Left ventricle myocardium superior (tissue), 1 donor: ENCODE data around the gene GYS1. TPM values are rescaled to one million over a fixed set of nuclear protein-coding genes. Genes with fewer than 3 reads are reported as not detected.
"Not testable (repeated sequence)": the region's sequence is repeated elsewhere in the genome, so short reads cannot be mapped to it uniquely, and the experiment has no call there.

Source experiments
- ATAC-seq: fragments of 200-7000 bp; cut with Tn5 transposase; one replicate; pipeline ENCODE4 v1.9.1; 2020; ENCODE audit warnings: mild to moderate bottlenecking, moderate library complexity
- DNase-seq: peaks from one replicate; pipeline ENCODE4 v3.0.0-alpha.2; 2020
- intact Hi-C: fragments of 100-400 bp; cut with micrococcal nuclease; formaldehyde crosslinking; loops from one replicate; pipeline ENCODE4 v1.11.0; 2022
- long read RNA-seq: library from polyadenylated mRNA; unstranded; transcript quantifications from one replicate; pipeline ENCODE4 v2.0.0, GENCODE V29; 2021
- total RNA-seq: library from RNA; stranded (reverse); fragmentation: NEBNext Ultra II Directional; extraction: Animal tissue kit (Norgen Biotek cat#: 25700); gene quantifications from one replicate; pipeline ENCODE4 v1.2.1, GENCODE V29; 2021
- donor health status: DM: no; HTN: yes; CAD: no; lungs with severe emphysema.

The GYS1 gene
- 103 TPM for total RNA-seq
- long read RNA-seq, partial matches to known transcripts = 18 of 20 reads
- long read RNA-seq, other reads (novel, unspliced or antisense) = 1 of 20 reads

GRCh38 chr19:48993175-48994034, at the start of gene GYS1, which contains the start of gene RUVBL2:
Gene GYS1 (minus strand): TSS chr19:48993309. CDS start chr19:48993112, 197 bp downstream.
Gene RUVBL2 (plus strand): TSS chr19:48993887. CDS start chr19:48993912, 25 bp downstream.
- peak; percentile 100 for DNase-seq
- peak; percentile 90 for ATAC-seq
- intact Hi-C loops = no loop called here

GRCh38 chr19:49042666-49043065, 49.6 kb upstream of the GYS1 start:
- DNase-seq, intact Hi-C loops, ATAC-seq: not testable (repeated sequence)

DNA sequence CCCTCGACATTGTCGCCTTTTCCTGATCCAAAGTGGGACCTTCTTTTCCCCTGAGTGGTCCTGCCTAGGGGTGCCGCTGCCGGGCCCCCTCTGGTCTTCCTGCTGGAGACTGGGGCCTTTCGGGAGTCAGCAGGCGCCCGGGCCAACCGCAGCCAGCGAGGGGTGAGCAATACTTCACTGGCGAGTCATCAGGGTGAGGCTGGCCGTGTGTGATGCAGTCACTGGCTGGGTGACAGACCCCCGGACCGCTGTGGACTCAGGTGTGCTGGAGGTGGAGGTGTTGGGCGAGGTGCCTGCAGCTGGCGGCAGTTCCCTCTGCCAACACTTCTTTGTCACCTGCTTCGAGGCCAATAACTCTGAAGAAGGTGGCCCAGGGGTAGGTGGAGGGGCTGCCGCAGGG, 49.1 kb upstream of the GYS1 start:
- intact Hi-C loops = no loop called here
- no peak for ATAC-seq

GRCh38 chr19:49039736-49040135, 46.6 kb upstream of the GYS1 start:
- intact Hi-C loops, ATAC-seq, DNase-seq: not testable (repeated sequence)

More for the DNA sequence above, 49.1 kb upstream of the GYS1 start:
- no peak for DNase-seq

- intact Hi-C loops, DNase-seq, ATAC-seq: not testable (repeated sequence)
These were observed 45.6 kb upstream of the GYS1 start for GRCh38 chr19:49038557-49039276.

GRCh38 chr19:49038111-49038510, 45.0 kb upstream of the GYS1 start:
- intact Hi-C loops, DNase-seq, ATAC-seq: not testable (repeated sequence)

DNA sequence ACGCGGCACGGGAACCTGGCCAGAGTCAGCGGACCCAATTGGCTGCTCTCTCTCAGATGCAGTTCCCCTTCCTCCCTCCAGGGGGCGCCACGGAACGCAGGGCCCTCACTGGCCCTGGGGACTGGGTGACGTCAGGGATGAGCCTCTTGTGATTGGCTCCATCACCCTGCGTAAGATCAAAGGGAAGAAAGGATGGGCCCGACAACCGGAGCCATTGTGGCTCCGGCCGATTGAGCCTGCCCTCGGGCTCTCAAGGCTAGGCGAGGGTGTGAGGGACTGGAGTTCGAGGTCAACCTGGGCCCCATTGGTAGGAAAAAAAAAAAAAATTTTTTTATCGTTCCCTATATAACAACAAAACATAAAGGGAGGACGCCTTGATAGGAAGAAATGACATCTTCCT, 43.7 kb upstream of the GYS1 start, which contains the start of gene CGB1:
Gene CGB1, minus strand, starts transcription at position 81 of the 400 bp plus-strand sequence. CDS start 184 bp downstream, outside the sequence.
- ATAC-seq, intact Hi-C loops, DNase-seq: not testable (repeated sequence)

GRCh38 chr19:49031642-49032301, 38.7 kb upstream of the GYS1 start, which contains the start of gene CGB2:
Gene CGB2 (plus strand): TSS chr19:49031890. CDS start chr19:49032096, 206 bp downstream.
- ATAC-seq, DNase-seq, intact Hi-C loops: not testable (repeated sequence)

- DNase-seq, intact Hi-C loops, ATAC-seq: not testable (repeated sequence)
These were observed 37.2 kb upstream of the GYS1 start for GRCh38 chr19:49030323-49030722.

DNA sequence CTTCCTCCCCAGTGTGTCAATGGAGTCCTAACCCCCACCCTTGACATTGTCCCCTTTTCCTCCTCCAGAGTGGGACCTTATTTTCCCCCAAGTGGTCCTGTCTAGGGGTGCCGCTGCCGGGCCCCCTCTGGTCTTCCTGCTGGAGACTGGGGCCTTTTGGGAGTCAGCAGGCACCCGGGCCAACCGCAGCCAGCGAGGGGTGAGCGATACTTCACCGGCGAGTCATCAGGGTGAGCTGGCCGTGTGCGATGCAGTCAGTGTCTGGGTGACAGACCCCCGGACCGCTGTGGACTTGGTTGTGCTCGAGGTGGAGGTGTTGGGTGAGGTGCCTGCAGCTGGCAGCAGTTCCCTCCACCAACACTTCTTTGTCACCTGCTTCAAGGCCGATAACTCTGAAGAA, 36.6 kb upstream of the GYS1 start:
- DNase-seq, ATAC-seq, intact Hi-C loops: not testable (repeated sequence)

- ATAC-seq, DNase-seq, intact Hi-C loops: not testable (repeated sequence)
These were observed 35.6 kb upstream of the GYS1 start for GRCh38 chr19:49028686-49029085.

DNA sequence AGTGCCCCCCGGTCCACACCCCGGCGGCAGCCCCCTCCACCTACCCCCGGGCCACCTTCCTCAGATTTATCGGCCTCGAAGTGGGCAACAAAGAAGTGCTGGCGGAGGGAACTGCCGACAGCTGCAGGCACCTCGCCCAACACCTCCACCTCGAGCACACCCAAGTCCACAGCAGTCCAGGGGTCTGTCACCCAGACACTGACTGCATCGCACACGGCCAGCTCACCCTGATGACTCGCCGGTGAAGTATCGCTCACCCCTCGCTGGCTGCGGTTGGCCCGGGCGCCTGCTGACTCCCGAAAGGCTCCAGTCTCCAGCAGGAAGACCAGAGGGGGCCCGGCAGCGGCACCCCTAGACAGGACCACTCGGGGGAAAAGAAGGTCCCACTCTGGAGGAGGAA, 32.5 kb upstream of the GYS1 start:
- ATAC-seq, intact Hi-C loops, DNase-seq: not testable (repeated sequence)

DNA sequence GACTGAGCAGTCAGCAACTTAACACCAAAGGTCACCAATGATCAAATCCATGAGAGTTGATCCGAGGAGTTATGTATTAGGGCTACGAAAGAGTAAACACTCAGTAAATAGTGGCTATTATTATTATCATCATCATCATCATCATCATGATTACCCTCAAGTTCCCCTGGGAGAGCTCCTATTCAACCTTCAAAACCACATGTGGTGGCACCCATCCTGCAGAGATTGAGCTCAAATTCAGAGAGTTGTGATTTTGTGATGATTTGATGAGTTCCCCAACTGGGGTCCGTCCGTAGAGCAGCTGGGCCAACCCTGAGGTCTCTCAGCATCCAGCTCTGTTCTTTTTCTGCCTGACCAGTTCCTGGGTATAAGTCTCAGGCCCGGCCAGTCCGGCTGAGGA, 32.0 kb upstream of the GYS1 start:
- ATAC-seq, DNase-seq, intact Hi-C loops: not testable (repeated sequence)

DNA sequence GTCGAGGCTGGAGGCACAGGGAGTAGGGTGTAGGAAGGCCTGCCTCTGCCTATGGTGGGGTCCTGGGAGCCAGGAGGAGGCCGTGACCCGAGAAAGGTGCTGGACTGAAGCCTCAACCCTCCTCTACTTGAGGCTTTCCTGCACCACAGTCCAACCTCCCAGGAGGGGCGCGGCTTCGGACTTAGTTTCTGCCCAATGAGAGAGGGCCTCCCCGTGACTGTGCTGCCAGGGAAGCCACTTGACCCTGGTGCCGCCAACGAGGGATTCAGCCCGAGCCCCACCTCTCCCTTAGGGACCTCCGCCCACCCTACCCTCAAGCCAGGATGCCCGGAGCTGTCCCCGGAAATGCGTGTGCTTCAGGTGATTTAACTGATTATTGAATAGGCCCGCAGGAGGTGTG, 31.1 kb upstream of the GYS1 start, which contains the start of gene CGB3:
Gene CGB3, minus strand, starts transcription at position 101 of the 400 bp plus-strand sequence. CDS start 362 bp downstream, outside the sequence.
- ATAC-seq, intact Hi-C loops, DNase-seq: not testable (repeated sequence)

- ATAC-seq (no peak), DNase-seq (no peak)
- intact Hi-C loops = no loop called here
These were observed 29.0 kb upstream of the GYS1 start for GRCh38 chr19:49022116-49022515.

- DNase-seq = no peak
- intact Hi-C loops = no loop called here
- ATAC-seq = no peak
These were observed 28.1 kb upstream of the GYS1 start for GRCh38 chr19:49020931-49021895.

GRCh38 chr19:49020342-49020741, 27.2 kb upstream of the GYS1 start:
- no peak for ATAC-seq
- intact Hi-C loops = no loop called here
- DNase-seq = no peak
